DOHH2 (cell line): ENCODE measurements around the gene CMKLR1.

ENCODE experiments used
- CTCF ChIP-seq: fragments of 200-600 bp; sonication (generic); IDR thresholded peaks from one replicate; pipeline ENCODE4 v1.5.1; 2014; ENCODE audit warnings: antibody characterized with exemption, mild to moderate bottlenecking, low read depth, low read length; ENCODE audit not compliant: poor library complexity, severe bottlenecking
- EZH2phosphoT487 ChIP-seq: fragments of 200-600 bp; sonication (generic); IDR thresholded peaks from 2 replicates; pipeline ENCODE4 v1.6.1; 2017; ENCODE audit warnings: borderline replicate concordance, mild to moderate bottlenecking, antibody characterized with exemption, low read length, moderate library complexity, mixed read lengths

GRCh38 chr12:108363165-108363564 is 24.1 kb upstream of the CMKLR1 start:
- TF ChIP-seq CTCF (no peak), EZH2phosphoT487 (no peak)
